HG03159 (cell line): ENCODE data around the gene PTPRG.

Source experiments
- ATAC-seq: cut with Tn5 transposase; IDR thresholded peaks from one replicate; pipeline ENCODE4 v1.9.1; 2021; ENCODE audit warnings: mild to moderate bottlenecking, moderate library complexity; ENCODE audit not compliant: unreplicated experiment

The PTPRG gene

GRCh38 chr3:61978460-61979419 is 417.4 kb downstream of the PTPRG start:
- no peak for ATAC-seq

GRCh38 chr3:61979638-61980037 is 418.3 kb downstream of the PTPRG start:
- no peak for ATAC-seq

- no peak for ATAC-seq
Observed at GRCh38 chr3:61980041-61980440, 418.7 kb downstream of the PTPRG start.

- ATAC-seq: no peak
Observed at GRCh38 chr3:61981060-61981459, 419.7 kb downstream of the PTPRG start.

GRCh38 chr3:61983479-61983878 is 422.1 kb downstream of the PTPRG start:
- no peak for ATAC-seq

GRCh38 chr3:61985020-61985419 is 423.6 kb downstream of the PTPRG start:
- ATAC-seq: no peak

- no peak for ATAC-seq
Observed at GRCh38 chr3:61986473-61986872, 425.1 kb downstream of the PTPRG start.

- ATAC-seq: no peak
Observed at GRCh38 chr3:61989681-61990080, 428.3 kb downstream of the PTPRG start.

- no peak for ATAC-seq
Observed at GRCh38 chr3:61990327-61991027, 429.1 kb downstream of the PTPRG start.

GRCh38 chr3:61991706-61992105 is 430.3 kb downstream of the PTPRG start:
- no peak for ATAC-seq

GRCh38 chr3:61996366-61996765 is 435.0 kb downstream of the PTPRG start:
- no peak for ATAC-seq

- no peak for ATAC-seq
Observed at GRCh38 chr3:61997101-61997500, 435.7 kb downstream of the PTPRG start.

GRCh38 chr3:62003835-62004234 is 442.5 kb downstream of the PTPRG start:
- ATAC-seq: no peak

- ATAC-seq: no peak
Observed at GRCh38 chr3:62007036-62007435, 445.7 kb downstream of the PTPRG start.

GRCh38 chr3:62010989-62011388 is 449.6 kb downstream of the PTPRG start:
- no peak for ATAC-seq

- ATAC-seq: no peak
Observed at GRCh38 chr3:62011666-62012065, 450.3 kb downstream of the PTPRG start.

- no peak for ATAC-seq
Observed at GRCh38 chr3:62013951-62014350, 452.6 kb downstream of the PTPRG start.

- no peak for ATAC-seq
Observed at GRCh38 chr3:62015111-62015510, 453.7 kb downstream of the PTPRG start.

- no peak for ATAC-seq
Observed at GRCh38 chr3:62019906-62020305, 458.5 kb downstream of the PTPRG start.

GRCh38 chr3:62020706-62021105 is 459.3 kb downstream of the PTPRG start:
- ATAC-seq: no peak

- no peak for ATAC-seq
Observed at GRCh38 chr3:62022312-62022711, 460.9 kb downstream of the PTPRG start.

- ATAC-seq: no peak
Observed at GRCh38 chr3:62024882-62025281, 463.5 kb downstream of the PTPRG start.
